SU-DHL-6 (cell line): ENCODE data around the gene ARHGAP20.

Source experiments
- CTCF ChIP-seq: fragments of 200-600 bp; sonication (generic); IDR thresholded peaks from one replicate; pipeline ENCODE4 v1.5.1; 2017; ENCODE audit warnings: antibody characterized with exemption, mild to moderate bottlenecking, low read length, moderate library complexity; ENCODE audit not compliant: insufficient read depth, poor library complexity, severe bottlenecking
- EZH2phosphoT487 ChIP-seq: fragments of 200-600 bp; sonication (generic), shearing (Covaris generic); conservative IDR thresholded peaks from 2 replicates; pipeline ENCODE4 v1.6.1; 2018; ENCODE audit warnings: mild to moderate bottlenecking, antibody characterized with exemption, low read length, moderate library complexity, mixed read lengths

- TF ChIP-seq CTCF (no peak), EZH2phosphoT487 (no peak)
Observed at GRCh38 chr11:110629594-110629993, 82.6 kb downstream of the ARHGAP20 start.
